GM21529 (cell line): ENCODE results near the gene VSNL1.
"Not testable (repeated sequence)": the region's sequence is repeated elsewhere in the genome, so short reads cannot be mapped to it uniquely, and the experiment has no call there.

Source experiments
- ATAC-seq: cut with Tn5 transposase; IDR thresholded peaks from one replicate; pipeline ENCODE4 v1.9.1; 2021; ENCODE audit not compliant: unreplicated experiment

VSNL1 gene

GRCh38 chr2:17541531-17541950 is 1.0 kb downstream of the VSNL1 start:
- no peak for ATAC-seq

GRCh38 chr2:17542471-17542870 is 2.0 kb downstream of the VSNL1 start:
- ATAC-seq, result no peak

- no peak for ATAC-seq
These were observed 2.7 kb downstream of the VSNL1 start for GRCh38 chr2:17543131-17543660.

GRCh38 chr2:17543848-17544247 is 3.4 kb downstream of the VSNL1 start:
- no peak for ATAC-seq

DNA sequence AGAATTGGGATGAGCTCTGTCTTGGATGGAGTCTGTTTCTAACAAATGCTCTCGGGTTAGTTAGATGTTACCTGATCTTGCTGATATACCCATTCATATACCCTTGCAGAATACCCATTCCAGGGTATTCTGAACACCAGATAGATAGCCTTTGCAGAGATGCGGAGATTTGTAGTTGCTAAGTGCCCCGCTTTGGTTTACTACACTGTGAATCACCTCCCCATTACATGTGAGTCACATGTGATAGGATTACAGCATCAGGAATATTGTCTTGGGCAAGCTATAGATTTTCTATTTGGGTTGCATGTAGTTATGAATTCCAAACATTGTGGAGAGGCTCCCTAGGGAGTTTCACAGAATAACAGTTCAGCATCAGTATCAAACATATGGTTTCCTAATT is 3.8 kb downstream of the VSNL1 start:
- ATAC-seq, result no peak

- no peak for ATAC-seq
These were observed 5.5 kb downstream of the VSNL1 start for GRCh38 chr2:17545680-17546613.

DNA sequence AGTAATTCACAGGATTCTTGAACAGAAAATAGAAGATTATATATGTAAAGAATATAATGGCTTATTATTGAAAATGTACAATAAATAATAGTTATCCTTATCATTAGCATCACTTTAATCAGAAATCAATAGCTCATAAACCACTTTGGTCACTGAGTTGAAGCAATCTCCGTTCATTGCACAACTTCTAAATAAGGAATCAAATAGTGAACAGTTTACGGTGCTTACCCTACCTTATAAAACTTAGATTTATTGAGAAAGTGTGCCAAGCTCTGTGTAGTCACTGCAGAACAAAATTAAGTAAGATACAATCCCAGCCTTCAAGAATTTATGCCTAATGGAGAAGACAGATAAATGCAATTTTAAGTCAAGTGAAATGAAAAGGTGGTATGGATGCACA is 6.7 kb downstream of the VSNL1 start:
- ATAC-seq, result no peak

DNA sequence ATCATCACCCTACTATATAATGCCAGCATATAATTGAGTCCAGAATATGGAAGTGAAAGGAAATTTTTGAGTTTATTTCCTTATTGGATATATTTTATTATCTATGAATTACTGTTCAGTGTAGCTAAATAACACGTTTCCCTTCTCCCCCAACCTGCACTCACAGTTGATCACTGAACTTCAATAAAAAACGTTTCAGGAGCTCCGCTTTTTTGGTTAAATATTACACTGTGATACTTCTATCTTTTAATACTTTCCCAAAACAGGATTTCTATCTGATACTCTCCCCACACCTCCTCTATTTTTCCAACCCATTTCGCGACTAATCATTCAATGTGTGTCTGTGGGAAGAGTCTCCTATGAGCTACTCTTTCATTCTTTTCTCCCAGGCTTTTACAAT is 7.2 kb downstream of the VSNL1 start:
- ATAC-seq, result no peak

GRCh38 chr2:17550907-17551306 is 10.4 kb downstream of the VSNL1 start:
- ATAC-seq, result no peak

DNA sequence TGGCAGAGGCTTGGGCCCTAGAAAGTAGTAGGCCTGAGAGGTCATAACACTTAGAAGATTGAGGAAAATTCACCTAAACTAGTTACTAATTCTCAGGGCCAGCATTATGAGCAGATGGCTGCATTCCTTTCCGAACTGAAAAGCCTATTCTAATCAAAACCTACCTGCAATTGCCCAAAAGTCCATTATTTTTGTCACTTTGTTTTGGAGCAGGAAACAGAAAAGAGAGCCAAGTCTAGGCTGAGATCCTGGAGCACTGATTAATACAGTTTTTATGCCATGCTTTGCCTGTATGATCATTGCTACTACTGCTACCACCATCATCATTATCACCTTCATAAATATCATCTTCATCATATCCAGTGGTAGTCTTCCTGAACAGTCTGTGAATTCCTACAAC is 14.7 kb downstream of the VSNL1 start:
- no peak for ATAC-seq

- no peak for ATAC-seq
These were observed 17.1 kb downstream of the VSNL1 start for GRCh38 chr2:17557596-17557995.

DNA sequence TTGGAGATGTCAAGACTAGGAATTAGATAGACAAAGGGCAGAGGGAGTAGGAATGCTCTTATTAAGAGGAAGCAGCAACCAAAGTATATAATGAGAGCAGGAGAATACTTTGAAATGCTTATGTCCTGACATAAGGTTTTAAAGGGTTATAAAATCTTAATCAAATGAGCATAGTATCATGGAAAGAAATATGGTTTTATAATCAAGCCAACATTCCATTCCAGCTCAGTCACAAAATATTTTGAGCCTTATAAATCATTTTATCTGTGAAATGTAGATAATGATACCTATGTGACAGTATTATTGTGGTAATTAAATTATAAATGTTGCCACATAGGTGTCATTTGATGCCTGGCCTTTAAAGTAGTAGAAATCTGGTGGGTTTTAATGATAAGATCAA is 17.6 kb downstream of the VSNL1 start:
- no peak for ATAC-seq

DNA sequence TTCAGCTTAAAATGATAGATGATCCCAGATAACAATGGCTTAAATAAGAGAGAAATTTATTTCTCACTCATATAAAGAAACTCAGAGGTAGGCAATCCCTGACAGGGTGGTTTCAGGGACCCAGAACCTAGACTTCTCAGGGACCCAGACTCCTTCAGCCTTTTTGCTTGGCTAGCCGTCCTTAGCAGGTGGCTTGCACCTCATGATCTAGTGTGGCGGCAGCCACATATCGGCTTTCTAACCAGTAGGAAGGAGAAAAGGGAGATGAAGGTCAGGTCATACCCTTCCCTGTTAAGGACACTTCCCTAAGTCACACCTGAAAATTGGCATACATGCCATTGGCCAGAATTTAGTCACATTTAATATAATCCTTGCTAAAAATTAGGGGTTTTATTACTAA is 18.4 kb downstream of the VSNL1 start:
- no peak for ATAC-seq

- not testable (repeated sequence) for ATAC-seq
These were observed 25.2 kb downstream of the VSNL1 start for GRCh38 chr2:17565726-17566125.

DNA sequence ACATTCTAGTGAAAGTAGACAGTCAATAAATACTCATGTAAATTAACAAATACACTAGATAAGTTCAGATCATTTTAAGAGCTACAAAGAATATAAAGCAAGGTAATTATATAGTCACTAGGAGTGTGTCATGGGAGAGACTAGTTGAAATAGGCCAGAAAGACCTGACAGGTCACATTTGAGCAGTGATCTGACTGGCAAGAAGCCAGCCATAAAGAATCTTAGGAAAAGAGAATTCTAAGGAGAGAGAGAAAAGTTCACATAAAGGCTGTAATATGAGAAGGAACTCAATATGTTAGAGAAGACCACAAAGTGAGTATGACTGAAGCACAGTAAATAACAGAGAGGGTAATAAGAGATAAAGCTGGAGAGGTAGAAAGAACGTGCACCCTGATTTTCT is 31.2 kb downstream of the VSNL1 start:
- no peak for ATAC-seq

DNA sequence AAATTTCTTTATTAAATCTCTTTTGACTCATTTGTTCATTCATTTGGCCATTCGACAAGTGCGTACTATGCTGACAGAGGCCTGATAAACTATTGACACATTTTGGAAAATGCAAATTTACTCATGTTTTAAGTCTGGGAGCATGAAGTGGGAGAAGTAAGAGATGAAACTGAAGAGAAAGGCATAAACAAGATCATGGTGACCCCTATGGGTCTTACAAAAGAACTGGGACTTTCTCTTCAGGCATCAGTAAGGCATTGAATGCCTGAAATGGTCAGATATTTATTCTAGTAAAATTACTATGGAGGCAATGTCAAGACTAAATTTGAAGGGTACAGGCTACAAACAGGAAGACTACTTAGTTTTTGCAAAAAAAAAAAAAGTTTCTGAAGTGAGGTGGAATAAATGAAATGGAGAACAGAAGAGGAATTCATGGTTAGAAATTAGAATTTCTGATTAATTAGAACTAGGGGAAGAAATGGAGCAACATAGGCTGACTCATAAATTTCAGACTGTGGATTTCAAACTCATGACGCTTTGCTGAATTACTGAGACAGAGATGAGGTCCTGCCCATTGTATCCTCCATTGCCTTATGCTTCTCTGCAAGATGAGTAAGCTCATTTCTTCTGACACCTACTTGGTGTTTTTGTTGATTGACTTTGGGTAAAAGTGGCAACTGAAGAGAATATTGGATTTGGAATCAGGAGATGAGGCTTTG is 32.7 kb downstream of the VSNL1 start:
- no peak for ATAC-seq

DNA sequence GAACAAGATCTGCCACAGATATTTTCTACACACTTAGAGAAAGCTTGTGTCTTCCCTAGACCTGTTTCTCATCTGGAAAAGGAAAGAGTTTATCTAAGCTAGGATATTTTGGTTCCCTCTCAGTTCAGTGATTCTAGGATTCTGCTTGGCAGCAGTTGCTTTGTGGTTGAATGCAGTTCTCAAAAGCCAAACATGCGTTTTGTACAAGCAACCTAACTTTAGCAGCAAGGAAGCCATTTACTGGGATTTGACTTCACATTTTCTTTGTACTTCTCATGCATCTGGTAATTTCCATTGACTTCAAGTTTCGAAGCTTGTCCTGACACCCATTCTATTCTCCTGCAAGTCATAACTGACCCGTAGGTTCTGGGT is 33.3 kb downstream of the VSNL1 start:
- no peak for ATAC-seq

GRCh38 chr2:17574406-17575073 is 34.0 kb downstream of the VSNL1 start:
- no peak for ATAC-seq

DNA sequence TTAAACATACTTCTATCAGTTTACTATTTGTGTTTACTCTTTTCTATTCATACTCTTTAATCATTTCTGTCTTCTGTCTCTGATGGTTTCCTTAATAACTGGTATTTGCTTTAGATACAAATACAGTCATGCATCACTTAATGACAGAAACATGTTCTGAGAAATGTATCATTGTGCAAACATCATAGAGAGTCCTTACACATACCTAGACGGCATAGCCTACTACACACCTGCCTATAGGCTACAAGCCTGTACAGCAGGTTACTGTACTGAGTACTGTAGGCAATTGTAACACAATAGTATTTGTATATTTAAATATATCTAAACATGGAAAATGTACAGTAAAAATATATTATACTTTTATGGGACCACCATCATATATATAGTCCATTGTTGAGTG is 36.3 kb downstream of the VSNL1 start:
- ATAC-seq, result no peak

GRCh38 chr2:17578466-17578928 is 38.0 kb downstream of the VSNL1 start:
- ATAC-seq, result peak; percentile 78

- no peak for ATAC-seq
These were observed 39.3 kb downstream of the VSNL1 start for GRCh38 chr2:17579605-17580318.
